Liver (tissue), 3 donors: ENCODE results near the gene TTC12.

Source experiments
- CTCF ChIP-seq: fragments of 150-350 bp; IDR thresholded peaks from 2 replicates; pipeline ENCODE4 v1.5.1; 2017; ENCODE audit warnings: improper control_type of control experiment, low read depth, low read length; ENCODE audit not compliant: missing input control
- GABPA ChIP-seq, 2 donors: IDR thresholded peaks in 1 of 2; conservative IDR thresholded peaks in 1 of 2; 2 replicates each; pipeline ENCODE4 v1.6.1; 2016; ENCODE audit warnings: antibody characterized with exemption in 2 of 2, mild to moderate bottlenecking in 1 of 2, moderate library complexity in 1 of 2
- JUND ChIP-seq, 2 donors: IDR thresholded peaks; 2 replicates each; pipeline ENCODE4 v1.6.1; 2016; ENCODE audit warnings: antibody characterized with exemption in 2 of 2
- NR2F2 ChIP-seq: IDR thresholded peaks from 2 replicates; pipeline ENCODE4 v1.6.1; 2016; ENCODE audit warnings: antibody characterized with exemption
- RAD21 ChIP-seq, 2 donors: IDR thresholded peaks; 2 replicates each; pipeline ENCODE4 v1.6.1; 2016; ENCODE audit warnings: antibody characterized with exemption in 2 of 2, mild to moderate bottlenecking in 2 of 2
- SP1 ChIP-seq: IDR thresholded peaks from 2 replicates; pipeline ENCODE4 v1.6.1; 2018; ENCODE audit warnings: antibody characterized with exemption, mild to moderate bottlenecking
- TAF1 ChIP-seq: conservative IDR thresholded peaks from 2 replicates; pipeline ENCODE4 v1.6.1; 2016; ENCODE audit warnings: antibody characterized with exemption, mild to moderate bottlenecking
- YY1 ChIP-seq: IDR thresholded peaks from 2 replicates; pipeline ENCODE4 v1.6.1; 2016; ENCODE audit warnings: antibody characterized with exemption, mild to moderate bottlenecking
- ZBTB33 ChIP-seq: IDR thresholded peaks from 2 replicates; pipeline ENCODE4 v1.6.1; 2016; ENCODE audit warnings: antibody characterized with exemption
- TF ChIP-seq, protein P1 (sequence below): IDR thresholded peaks from 2 replicates; pipeline ENCODE4 v1.6.1; 2016; ENCODE audit warnings: antibody characterized with exemption
- donor health status: healthy.
- donor health status: healthy.

DNA sequence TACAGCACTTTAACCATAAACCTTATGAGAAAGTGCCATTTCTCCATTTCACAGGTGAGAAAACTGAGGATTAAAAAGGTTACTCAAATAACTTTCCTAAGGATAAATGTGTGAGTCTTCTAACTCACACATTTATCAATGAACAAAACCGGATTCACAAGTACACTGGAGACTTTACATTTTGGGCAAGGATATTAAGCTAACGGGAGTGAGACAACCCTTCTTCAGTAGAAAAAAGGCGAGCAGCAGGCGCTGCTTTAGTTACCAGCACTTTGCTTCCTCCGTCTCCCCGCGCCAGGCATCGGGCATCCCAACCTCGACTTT is 356 bp upstream of the TTC12 start:
- no peak for TF ChIP-seq SP1
- TF ChIP-seq CTCF = no peak
- TF ChIP-seq NR2F2 = no peak
- TF ChIP-seq TAF1 = no peak
- TF ChIP-seq GABPA (IDR thresholded peaks at IDR 0.05 in 1 of 2, conservative IDR thresholded peaks at IDR 0.05 in 1 of 2) = no peak
- no peak for TF ChIP-seq JUND (IDR thresholded peaks at IDR 0.05)
- TF ChIP-seq ZBTB33 = no peak
- TF ChIP-seq, protein P1, sequence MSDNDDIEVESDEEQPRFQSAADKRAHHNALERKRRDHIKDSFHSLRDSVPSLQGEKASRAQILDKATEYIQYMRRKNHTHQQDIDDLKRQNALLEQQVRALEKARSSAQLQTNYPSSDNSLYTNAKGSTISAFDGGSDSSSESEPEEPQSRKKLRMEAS = no peak
- TF ChIP-seq YY1 = no peak
- no peak for TF ChIP-seq RAD21 (IDR thresholded peaks at IDR 0.05)
